HCT116 (cell line): ENCODE measurements around the gene MS4A15. TPM values are rescaled to one million over a fixed set of nuclear protein-coding genes. Genes with fewer than 3 reads are reported as not detected.
A peak's percentile ranks its signal among the peaks of the same experiment; 100 is the strongest.

Experiments
- ATAC-seq: fragments of 200-7000 bp; cut with Tn5 transposase; 2 replicates; pipeline ENCODE4 v1.9.1; 2020; ENCODE audit warnings: mild to moderate bottlenecking, moderate library complexity
- BruUV-seq: library from RNA; stranded (reverse); fragments of 400-500 nt; replicated peaks from 2 replicates; lab custom pipeline; 2021; lab: Mats Ljungman, UMichigan
- CTCF ChIA-PET: fragments of 300-600 bp; sonication (Branson Sonifier 250); formaldehyde crosslinking; loops from one replicate; lab custom pipeline; 2021; ENCODE audit warnings: antibody characterized with exemption; lab: Charles Lee
- POLR2A ChIA-PET: fragments of 300-600, 350-600 bp; sonication (Branson Sonifier 250); formaldehyde crosslinking; loops from one replicate; lab custom pipeline; 2021; ENCODE audit warnings: antibody characterized with exemption; lab: Charles Lee
- RAD21 ChIA-PET, 2 experiments: fragments of 300-600 bp; sonication (Branson Sonifier 250); formaldehyde crosslinking; loops; one replicate each; lab custom pipeline; 2023; ENCODE audit warnings: low total read pairs in 2 of 2; ENCODE audit not compliant: uncharacterized antibody in 2 of 2, unreplicated experiment in 2 of 2, low non-redundant PET in 1 of 2; lab: Charles Lee
- DNase-seq: peaks from one replicate; pipeline ENCODE4 v3.0.0-alpha.2; 2010; ENCODE audit warnings: low read depth, low spot score
- H2AFZ ChIP-seq: fragments of 200-600 bp; shearing (Covaris generic), sonication (generic); 2 replicates; pipeline ENCODE4 v1.6.1; 2017; ENCODE audit warnings: low read depth, mixed run types, mixed read lengths, antibody characterized with exemption, low read length; ENCODE audit not compliant: poor library complexity, severe bottlenecking
- H3K27ac ChIP-seq: 2 replicates; pipeline ENCODE4 v1.5.1; 2012; ENCODE audit warnings: low read depth, low read length
- H3K27me3 ChIP-seq: fragments of 200-600 bp; sonication (generic); 2 replicates; pipeline ENCODE4 v1.6.1; 2016; ENCODE audit warnings: mixed run types, low read length, mixed read lengths; ENCODE audit not compliant: insufficient read depth
- H3K36me3 ChIP-seq, 2 experiments: fragments of 200-500 bp in 1 of 2; fragments of 200-600 bp in 1 of 2; sonication (Bioruptor generic) in 1 of 2; sonication (generic) in 1 of 2; 2 replicates each; pipeline versions ENCODE4 v1.5.1 to v1.6.1; 2014 to 2016; ENCODE audit warnings: low read length in 2 of 2, inconsistent platforms in 1 of 2, mixed read lengths in 1 of 2, mixed run types in 1 of 2; ENCODE audit not compliant: insufficient read depth in 2 of 2, control insufficient read depth in 1 of 2
- H3K4me1 ChIP-seq, 2 experiments: fragments of 200-600 bp in 1 of 2; sonication (generic) in 1 of 2; 2 replicates each; pipeline versions ENCODE4 v1.5.1 to v1.6.1; 2012 to 2017; ENCODE audit warnings: low read length in 2 of 2, inconsistent platforms in 1 of 2, mild to moderate bottlenecking in 1 of 2, mixed read lengths in 1 of 2, mixed run types in 1 of 2, moderate library complexity in 1 of 2; ENCODE audit not compliant: insufficient read depth in 2 of 2, control insufficient read depth in 1 of 2
- H3K4me2 ChIP-seq: fragments of 200-600 bp; sonication (generic); 2 replicates; pipeline ENCODE4 v1.6.1; 2017; ENCODE audit warnings: mixed run types, low read length, mixed read lengths
- H3K4me3 ChIP-seq, 2 experiments: fragments of 200-600 bp in 1 of 2; sonication (generic) in 1 of 2; replicated peaks in 1 of 2; 2 replicates each; pipeline ENCODE4 v1.5.1; 2011 to 2016; ENCODE audit warnings: low read length in 2 of 2, control low read depth in 1 of 2, low read depth in 1 of 2, mild to moderate bottlenecking in 1 of 2, mixed read lengths in 1 of 2, mixed run types in 1 of 2
- H3K79me2 ChIP-seq: fragments of 200-600 bp; sonication (generic); 2 replicates; pipeline ENCODE4 v1.6.1; 2017; ENCODE audit warnings: mild to moderate bottlenecking, mixed run types, low read length, moderate library complexity, mixed read lengths; ENCODE audit not compliant: insufficient read depth
- H3K9ac ChIP-seq: fragments of 200-600 bp; sonication (generic); 2 replicates; pipeline ENCODE4 v1.6.1; 2016; ENCODE audit warnings: low read length, mixed read lengths
- H3K9me2 ChIP-seq: fragments of 200-600 bp; sonication (generic), shearing (Covaris generic); 2 replicates; pipeline ENCODE4 v1.6.1; 2017; ENCODE audit warnings: mixed run types, mild to moderate bottlenecking, moderate library complexity; ENCODE audit not compliant: insufficient read depth
- H3K9me3 ChIP-seq, 2 experiments: fragments of 200-500 bp in 1 of 2; fragments of 200-600 bp in 1 of 2; sonication (Bioruptor generic) in 1 of 2; sonication (generic) in 1 of 2; 2 replicates each; pipeline ENCODE4 v1.6.1; 2014 to 2017; ENCODE audit warnings: low read length in 2 of 2, mixed read lengths in 2 of 2, inconsistent platforms in 1 of 2, low read depth in 1 of 2, mild to moderate bottlenecking in 1 of 2, mixed run types in 1 of 2, moderate library complexity in 1 of 2; ENCODE audit not compliant: control insufficient read depth in 1 of 2, insufficient read depth in 1 of 2
- H4K20me1 ChIP-seq: fragments of 200-600 bp; sonication (generic), shearing (Covaris generic); 2 replicates; pipeline ENCODE4 v1.6.1; 2017; ENCODE audit warnings: mixed run types, mild to moderate bottlenecking, moderate library complexity; ENCODE audit not compliant: insufficient read depth
- CEBPB ChIP-seq: IDR thresholded peaks from 2 replicates; pipeline ENCODE4 v1.6.1; 2012; ENCODE audit warnings: low read depth
- CTCF ChIP-seq, 3 experiments: fragments of 200-600 bp in 1 of 3; sonication (generic) in 1 of 3; IDR thresholded peaks in 2 of 3; conservative IDR thresholded peaks in 1 of 3; 2 replicates each; pipeline ENCODE4 v1.5.1; 2012 to 2017; ENCODE audit warnings: low read depth in 2 of 3, low read length in 2 of 3, antibody characterized with exemption in 1 of 3, borderline replicate concordance in 1 of 3, control low read depth in 1 of 3, mild to moderate bottlenecking in 1 of 3, mixed read lengths in 1 of 3, mixed run types in 1 of 3, moderate library complexity in 1 of 3; ENCODE audit not compliant: insufficient read depth in 1 of 3
- EGR1 ChIP-seq: IDR thresholded peaks from 2 replicates; pipeline ENCODE4 v1.6.1; 2012; ENCODE audit warnings: low read depth
- FOSL1 ChIP-seq: IDR thresholded peaks from 2 replicates; pipeline ENCODE4 v1.6.1; 2012; ENCODE audit warnings: low read depth
- POLR2AphosphoS5 ChIP-seq: IDR thresholded peaks from 2 replicates; pipeline ENCODE4 v1.6.1; 2011; ENCODE audit warnings: mild to moderate bottlenecking, low read depth, low read length, moderate library complexity
- RAD21 ChIP-seq: IDR thresholded peaks from 2 replicates; pipeline ENCODE4 v1.6.1; 2012; ENCODE audit warnings: low read depth, mild to moderate bottlenecking
- SIN3A ChIP-seq: IDR thresholded peaks from 2 replicates; pipeline ENCODE4 v1.6.1; 2012; ENCODE audit warnings: low read depth
- SP1 ChIP-seq: IDR thresholded peaks from 2 replicates; pipeline ENCODE4 v1.6.1; 2012; ENCODE audit warnings: low read depth
- ZNF274 ChIP-seq: fragments of 200-500 bp; sonication (Bioruptor generic); IDR thresholded peaks from 2 replicates; pipeline ENCODE4 v1.6.1; 2014; ENCODE audit warnings: mild to moderate bottlenecking, low read depth, low read length, inconsistent platforms
- intact Hi-C: fragments of 100-400 bp; cut with micrococcal nuclease; formaldehyde crosslinking; loops from 2 replicates; pipeline ENCODE4 v1.10.0; 2022
- total RNA-seq: library from RNA; stranded (reverse); gene quantifications from one replicate; pipeline ENCODE4 v1.2.1, GENCODE V29; 2021; ENCODE audit not compliant: unreplicated experiment
- TF ChIP-seq, protein P1 (sequence below): IDR thresholded peaks from 2 replicates; pipeline ENCODE4 v1.6.1; 2012

Gene MS4A15
- total RNA-seq, 1 experiment from 2014 or later, result 1.5 TPM

DNA sequence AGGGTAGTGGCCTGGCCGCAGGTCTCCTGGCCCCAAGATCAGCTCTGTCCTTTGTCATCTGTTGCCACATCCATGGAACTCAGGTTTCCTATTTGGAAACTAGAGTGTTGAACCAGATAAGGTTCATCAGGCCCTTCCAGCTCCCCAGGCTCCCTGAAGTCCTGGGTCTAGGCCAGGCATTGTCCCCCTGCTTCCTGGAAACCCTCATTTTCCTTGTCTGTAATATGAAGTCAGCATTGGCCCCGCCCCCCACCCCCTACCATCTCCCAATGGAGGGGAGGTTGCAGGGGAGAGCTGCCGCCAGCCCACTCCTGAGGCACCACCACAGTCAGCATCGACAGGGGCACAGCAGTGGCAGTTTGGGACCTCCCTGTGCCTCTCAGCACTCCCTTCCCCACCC is 19.5 kb downstream of the MS4A15 start:
- H3K27ac ChIP-seq, result no peak overlapping the region; the same call in 1 of the 2 replicates
- TF ChIP-seq, protein P1, sequence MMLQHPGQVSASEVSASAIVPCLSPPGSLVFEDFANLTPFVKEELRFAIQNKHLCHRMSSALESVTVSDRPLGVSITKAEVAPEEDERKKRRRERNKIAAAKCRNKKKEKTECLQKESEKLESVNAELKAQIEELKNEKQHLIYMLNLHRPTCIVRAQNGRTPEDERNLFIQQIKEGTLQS, result no peak
- TF ChIP-seq EGR1 (no peak), SP1 (no peak), SIN3A (no peak), POLR2AphosphoS5 (no peak), CEBPB (no peak), ZNF274 (no peak), CTCF (IDR thresholded peaks at IDR 0.05 in 2 of 3, conservative IDR thresholded peaks at IDR 0.05 in 1 of 3; ENCODE audit: borderline replicate concordance in 1 of 3, insufficient read depth in 1 of 3, low read depth in 2 of 3, low read length in 2 of 3) (no peak), RAD21 (no peak), FOSL1 (no peak)
- H4K20me1 ChIP-seq, result no peaks in the 10 kb centered on the region
- peaks cover 0 to 19% of the 10 kb centered on the region in 2 experiments; a peak in 3 of 4 replicates for H3K4me1 ChIP-seq
- RAD21 ChIA-PET, result no interaction called here
- H3K9me3 ChIP-seq, result no peaks in the 10 kb centered on the region
- no peak overlapping the region for H3K9ac ChIP-seq
- H3K79me2 ChIP-seq, result no peaks in the 10 kb centered on the region
- no peak for ATAC-seq
- no TSS peak for BruUV-seq
- no peaks in the 10 kb centered on the region for H3K27me3 ChIP-seq
- POLR2A ChIA-PET, result interaction anchor here (0.6 kb wide), 1 partner anchor 614 kb away, joined by 4 read pairs; no protein-coding TSS in a partner anchor
- H2AFZ ChIP-seq, result peak overlapping the region; percentile 5
- no peaks in the 10 kb centered on the region for H3K9me2 ChIP-seq
- intact Hi-C loops, result loop anchor here (10.0 kb wide), 1 partner anchor 609 kb away; no protein-coding TSS in a partner anchor
- H3K4me2 ChIP-seq, result no peak overlapping the region
- H3K4me3 ChIP-seq, result no peak overlapping the region
- no peak for DNase-seq
- CTCF ChIA-PET, result interaction anchor here (0.6 to 2.7 kb wide), 7 partner anchors 13 to 560 kb away, joined by 3 to 21 read pairs (median 4); partner anchors contain the start of gene MS4A15
- no peaks in the 10 kb centered on the region for H3K36me3 ChIP-seq
